Stimulated activated CD8-positive, alpha-beta memory T cell treated with anti-CD3 and anti-CD28 coated beads, Interleukin-12 subunit alpha, Interleukin-12 subunit beta, amount 100 ng/mL, for 1 hour (primary cell): ENCODE data around the gene GLIPR1L1.
A peak's percentile ranks its signal among the peaks of the same experiment; 100 is the strongest.
"Not testable (repeated sequence)": the region's sequence is repeated elsewhere in the genome, so short reads cannot be mapped to it uniquely, and the experiment has no call there.

Experiments
- DNase-seq: peaks from one replicate; pipeline ENCODE4 v3.0.0-alpha.2; 2020; ENCODE audit warnings: low read depth

The GLIPR1L1 gene

GRCh38 chr12:75334384-75335030, at the start of gene GLIPR1L1:
GLIPR1L1 (plus strand) TSS chr12:75334670; CDS start chr12:75334729, 59 bp downstream.
- DNase-seq, result peak; percentile 77

GRCh38 chr12:75288860-75289259, 45.6 kb upstream of the GLIPR1L1 start:
- DNase-seq, result no peak

GRCh38 chr12:75289753-75290152, 44.7 kb upstream of the GLIPR1L1 start:
- DNase-seq, result no peak

- no peak for DNase-seq
Observed at GRCh38 chr12:75291014-75291413, 43.5 kb upstream of the GLIPR1L1 start.

- no peak for DNase-seq
Observed at GRCh38 chr12:75294336-75294735, 40.1 kb upstream of the GLIPR1L1 start.

- no peak for DNase-seq
Observed at GRCh38 chr12:75294797-75295196, 39.7 kb upstream of the GLIPR1L1 start.

- no peak for DNase-seq
Observed at GRCh38 chr12:75302225-75302624, 32.2 kb upstream of the GLIPR1L1 start.

- DNase-seq, result no peak
Observed at GRCh38 chr12:75302781-75303180, 31.7 kb upstream of the GLIPR1L1 start.

- DNase-seq, result no peak
Observed at GRCh38 chr12:75305412-75306332, 28.8 kb upstream of the GLIPR1L1 start.

- DNase-seq, result no peak
Observed at GRCh38 chr12:75308279-75308678, 26.2 kb upstream of the GLIPR1L1 start.

GRCh38 chr12:75311369-75311768, 23.1 kb upstream of the GLIPR1L1 start:
- DNase-seq, result no peak

- no peak for DNase-seq
Observed at GRCh38 chr12:75315518-75315917, 19.0 kb upstream of the GLIPR1L1 start.

GRCh38 chr12:75317784-75318183, 16.7 kb upstream of the GLIPR1L1 start:
- DNase-seq, result no peak

- DNase-seq, result no peak
Observed at GRCh38 chr12:75322464-75322863, 12.0 kb upstream of the GLIPR1L1 start.

GRCh38 chr12:75323663-75324062, 10.8 kb upstream of the GLIPR1L1 start:
- no peak for DNase-seq

GRCh38 chr12:75327642-75328041, 6.8 kb upstream of the GLIPR1L1 start:
- DNase-seq, result no peak

GRCh38 chr12:75329918-75330826, 4.3 kb upstream of the GLIPR1L1 start, which contains the start of gene CAPS2:
CAPS2 (minus strand) TSS chr12:75330324; CDS start chr12:75326498, 3,826 bp downstream.
- peak; percentile 32 for DNase-seq

- no peak for DNase-seq
Observed at GRCh38 chr12:75337905-75338304, 3.4 kb downstream of the GLIPR1L1 start.

GRCh38 chr12:75341873-75342272, 7.4 kb downstream of the GLIPR1L1 start:
- DNase-seq, result no peak

- no peak for DNase-seq
Observed at GRCh38 chr12:75345531-75345930, 11.1 kb downstream of the GLIPR1L1 start.

GRCh38 chr12:75346215-75346614, 11.7 kb downstream of the GLIPR1L1 start:
- not testable (repeated sequence) for DNase-seq

- DNase-seq, result no peak
Observed at GRCh38 chr12:75349946-75350345, 15.5 kb downstream of the GLIPR1L1 start.
